ENCODE measurements around the gene NAT9. TPM values are rescaled to one million over a fixed set of nuclear protein-coding genes. Genes with fewer than 3 reads are reported as not detected.

Gene NAT9
- total RNA-seq, 4 donors from 2014 or later: 23.1 to 85.0 (median 37.4) TPM

DNA sequence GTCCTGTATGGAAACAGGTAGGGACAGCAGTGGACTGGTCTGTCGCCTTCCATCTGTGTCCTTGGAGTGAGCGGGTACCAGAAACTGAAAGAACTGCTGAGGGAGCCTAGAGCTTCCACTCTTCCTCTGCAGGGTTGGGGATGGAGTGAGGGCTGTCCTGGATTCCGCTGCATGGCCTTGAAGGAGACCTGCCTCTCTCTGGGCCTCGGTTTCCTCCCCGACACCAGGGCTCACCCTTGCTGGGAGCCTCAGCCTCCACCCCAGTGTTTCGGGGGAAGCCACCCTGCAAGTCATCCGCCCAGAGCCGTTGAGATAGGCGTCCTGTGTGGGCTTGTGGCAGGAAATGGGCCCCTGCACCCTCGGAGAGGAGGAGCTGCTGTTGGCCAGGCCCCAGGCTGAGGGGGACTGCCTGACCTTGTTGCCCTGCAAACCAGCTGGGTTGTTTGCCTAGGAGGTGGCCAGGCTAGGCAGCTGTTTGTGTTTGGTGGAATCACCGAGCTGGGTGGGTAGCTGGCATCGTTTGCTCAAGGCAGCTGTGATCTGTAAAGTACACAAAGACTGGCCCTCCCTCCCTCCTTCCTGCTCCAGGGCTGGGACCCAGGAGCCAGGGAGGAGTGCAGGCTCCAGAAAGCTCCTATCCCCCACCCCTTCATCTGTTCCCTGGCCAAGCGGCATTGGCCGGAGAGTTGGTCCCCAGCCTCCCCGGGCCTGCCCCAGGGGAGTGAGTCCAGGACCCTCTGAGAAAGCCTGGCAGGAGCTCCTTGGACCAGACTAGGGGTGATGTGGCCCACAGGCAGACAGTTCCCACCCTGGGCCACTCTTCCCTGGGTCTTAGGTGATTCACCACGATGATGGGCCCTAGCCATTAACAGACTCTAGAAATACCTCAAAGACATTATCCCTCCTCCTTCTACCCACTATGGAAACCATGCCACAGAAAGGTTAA is 37.8 kb downstream of the NAT9 start:
- DNase-seq: peak; percentile 70 to 91 (median 85)

GRCh38 chr17:74737299-74738050 is 38.7 kb downstream of the NAT9 start:
- TF ChIP-seq, protein P1, sequence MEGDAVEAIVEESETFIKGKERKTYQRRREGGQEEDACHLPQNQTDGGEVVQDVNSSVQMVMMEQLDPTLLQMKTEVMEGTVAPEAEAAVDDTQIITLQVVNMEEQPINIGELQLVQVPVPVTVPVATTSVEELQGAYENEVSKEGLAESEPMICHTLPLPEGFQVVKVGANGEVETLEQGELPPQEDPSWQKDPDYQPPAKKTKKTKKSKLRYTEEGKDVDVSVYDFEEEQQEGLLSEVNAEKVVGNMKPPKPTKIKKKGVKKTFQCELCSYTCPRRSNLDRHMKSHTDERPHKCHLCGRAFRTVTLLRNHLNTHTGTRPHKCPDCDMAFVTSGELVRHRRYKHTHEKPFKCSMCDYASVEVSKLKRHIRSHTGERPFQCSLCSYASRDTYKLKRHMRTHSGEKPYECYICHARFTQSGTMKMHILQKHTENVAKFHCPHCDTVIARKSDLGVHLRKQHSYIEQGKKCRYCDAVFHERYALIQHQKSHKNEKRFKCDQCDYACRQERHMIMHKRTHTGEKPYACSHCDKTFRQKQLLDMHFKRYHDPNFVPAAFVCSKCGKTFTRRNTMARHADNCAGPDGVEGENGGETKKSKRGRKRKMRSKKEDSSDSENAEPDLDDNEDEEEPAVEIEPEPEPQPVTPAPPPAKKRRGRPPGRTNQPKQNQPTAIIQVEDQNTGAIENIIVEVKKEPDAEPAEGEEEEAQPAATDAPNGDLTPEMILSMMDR (IDR thresholded peaks at IDR 0.05): peak in 5 of 6 experiments; percentile 27 to 41 (median 37)
- TF ChIP-seq POLR2A (IDR thresholded peaks at IDR 0.05): no peak
- H3K27ac ChIP-seq: peak overlapping the region; percentile 39 to 82 (median 76)
- DNase-seq: peak; percentile 58 to 75 (median 59)
- peaks cover 0 to 6% of the 10 kb centered on the region in 2 donors for H3K27me3 ChIP-seq
- H3K4me3 ChIP-seq: peak overlapping the region; percentile 47 to 60 (median 50)
- no peaks in the 10 kb centered on the region for H3K36me3 ChIP-seq
- no peaks in the 10 kb centered on the region for H3K9me3 ChIP-seq
- peaks cover 3 to 38% (median 25%) of the 10 kb centered on the region in 4 donors for H3K4me1 ChIP-seq

More for the DNA sequence above, 37.8 kb downstream of the NAT9 start:
- Histone ChIP-seq H3K4me3 (peak overlapping the region; percentile 47 to 60 (median 50)), H3K9me3 (no peaks in the 10 kb centered on the region), H3K27me3 (peaks cover 0 to 6% of the 10 kb centered on the region in 2 donors), H3K4me1 (peaks cover 3 to 46% (median 28%) of the 10 kb centered on the region in 4 donors), H3K36me3 (no peaks in the 10 kb centered on the region), H3K27ac (peak overlapping the region; percentile 39 to 82 (median 76))
- TF ChIP-seq, protein P1 (IDR thresholded peaks at IDR 0.05): no peak
- no peak for TF ChIP-seq POLR2A (IDR thresholded peaks at IDR 0.05)

DNA sequence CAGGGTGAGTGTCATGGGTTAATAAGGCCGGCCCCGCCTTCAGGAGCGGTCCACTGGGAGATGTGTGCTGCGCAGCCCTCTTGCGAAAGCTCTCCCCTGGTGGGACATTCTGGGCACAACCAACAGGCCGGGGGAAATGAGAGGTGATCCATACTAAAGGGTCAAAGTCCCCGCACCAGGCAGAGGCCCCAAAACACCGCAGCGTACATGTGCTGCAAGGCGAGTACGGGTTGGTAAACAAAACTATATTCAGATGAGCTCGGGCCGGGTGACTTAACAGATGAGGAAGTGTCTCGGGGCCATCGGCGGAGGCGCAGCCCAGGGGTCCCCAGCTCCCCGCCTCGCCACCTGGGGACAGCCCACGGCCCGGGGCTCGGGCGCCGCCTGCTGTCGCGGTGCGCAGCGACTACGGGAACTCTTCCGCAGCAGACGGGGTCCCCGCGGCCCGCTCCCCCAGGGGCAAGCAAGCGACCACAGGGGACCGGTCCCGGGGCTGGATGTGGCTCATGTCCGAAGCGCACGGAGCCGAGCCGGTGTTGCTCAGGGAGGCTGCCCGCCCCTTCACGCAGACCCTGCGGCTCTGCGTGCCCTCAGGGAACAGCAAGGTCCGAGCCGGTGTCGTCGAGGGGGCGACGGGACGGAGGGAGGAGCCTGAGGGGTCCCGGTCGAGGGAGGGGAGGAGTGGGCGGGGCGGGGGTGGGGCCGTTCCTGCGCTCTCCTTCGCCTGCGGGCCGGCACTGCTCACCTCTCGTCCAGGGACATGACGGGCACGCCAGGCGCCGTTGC is 39.4 kb downstream of the NAT9 start, which contains the start of gene RAB37:
RAB37 (plus strand) TSS at position 744 of the 786 bp plus-strand sequence; CDS start at position 761, 17 bp downstream.
- Histone ChIP-seq H3K27me3 (peaks cover 0 to 6% of the 10 kb centered on the region in 2 donors), H3K9me3 (no peaks in the 10 kb centered on the region), H3K36me3 (no peaks in the 10 kb centered on the region), H3K4me3 (peak within 1 kb of the TSS; percentile 47 to 60 (median 50)), H3K4me1 (peaks cover 3 to 32% (median 21%) of the 10 kb centered on the region in 4 donors), H3K27ac (peak within 1 kb of the TSS; percentile 39 to 82 (median 76))
- peak; percentile 70 to 90 (median 88) for DNase-seq
- TF ChIP-seq, protein P1 (IDR thresholded peaks at IDR 0.05): peak; percentile 45 to 66 (median 54)
- no peak for TF ChIP-seq POLR2A (IDR thresholded peaks at IDR 0.05)

DNA sequence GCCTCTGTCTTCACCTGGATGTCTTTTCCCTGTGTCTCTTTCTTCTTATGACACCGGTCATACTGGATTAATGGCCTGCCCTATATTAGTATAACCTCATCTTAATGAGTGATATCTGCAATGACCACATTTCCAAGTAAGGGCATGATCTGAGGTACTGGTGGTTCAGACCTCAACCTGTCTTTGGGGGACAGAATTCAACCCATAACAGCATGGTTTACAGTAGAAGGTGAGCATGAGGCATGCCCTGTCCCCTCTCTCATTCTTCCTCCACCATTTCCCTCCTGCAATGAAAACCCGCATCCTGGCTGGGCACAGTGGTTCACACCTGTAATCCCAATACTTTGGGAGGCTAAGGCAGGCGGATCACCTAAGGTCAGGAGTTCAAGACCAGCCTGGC is 41.9 kb downstream of the NAT9 start:
- Histone ChIP-seq H3K4me1 (peaks cover 3 to 27% (median 18%) of the 10 kb centered on the region in 4 donors), H3K9me3 (no peaks in the 10 kb centered on the region)

More for the DNA sequence above, 41.9 kb downstream of the NAT9 start:
- H3K27me3 ChIP-seq: peaks cover 0 to 6% of the 10 kb centered on the region in 2 donors
- DNase-seq: no peak
- TF ChIP-seq POLR2A (IDR thresholded peaks at IDR 0.05): no peak
- TF ChIP-seq, protein P1 (IDR thresholded peaks at IDR 0.05): no peak
- H3K27ac ChIP-seq: no peak overlapping the region
- H3K36me3 ChIP-seq: no peaks in the 10 kb centered on the region
- no peak overlapping the region for H3K4me3 ChIP-seq
